SK-N-SH (cell line): Measurements from ENCODE around the gene METTL3. TPM values are rescaled to one million over a fixed set of nuclear protein-coding genes. Genes with fewer than 3 reads are reported as not detected.

Source experiments
- CTCF ChIA-PET: fragments of 300-600, 350-600 bp; formaldehyde crosslinking; extraction: SDS; loops from one replicate; lab custom pipeline; 2021; lab: Yijun Ruan, JAX
- POLR2A ChIA-PET: fragments of 350-600 bp; sonication (Branson Sonifier 250); formaldehyde crosslinking; extraction: SDS; loops from one replicate; lab custom pipeline; 2020; ENCODE audit warnings: antibody characterized with exemption, inconsistent platforms; lab: Yijun Ruan, JAX
- DNase-seq: peaks from one replicate; pipeline ENCODE4 v3.0.0; 2012
- H2AFZ ChIP-seq: fragments of 200-600 bp; sonication (generic); 2 replicates; pipeline ENCODE4 v1.8.1; 2016; ENCODE audit warnings: antibody characterized with exemption, mild to moderate bottlenecking, low read depth
- H3F3A ChIP-seq: fragments of 200-600 bp; sonication (generic); replicated peaks from 2 replicates; pipeline ENCODE3; 2016; ENCODE audit warnings: antibody characterized with exemption, mild to moderate bottlenecking; ENCODE audit not compliant: insufficient read depth
- H3K27ac ChIP-seq, 2 experiments: fragments of 200-500 bp in 1 of 2; fragments of 200-600 bp in 1 of 2; sonication (Bioruptor generic) in 1 of 2; sonication (generic), shearing (Covaris generic) in 1 of 2; 2 replicates each; pipeline versions ENCODE4 v1.5.1 to v1.6.1; 2014 to 2016; ENCODE audit warnings: low read depth in 2 of 2, inconsistent platforms in 1 of 2, low read length in 1 of 2, mild to moderate bottlenecking in 1 of 2, mixed read lengths in 1 of 2
- H3K27me3 ChIP-seq: fragments of 200-600 bp; sonication (generic), shearing (Covaris generic); 2 replicates; pipeline ENCODE4 v1.6.1; 2016; ENCODE audit warnings: mixed run types; ENCODE audit not compliant: insufficient read depth
- H3K36me3 ChIP-seq, 2 experiments: fragments of 200-500 bp in 1 of 2; fragments of 200-600 bp in 1 of 2; sonication (Bioruptor generic) in 1 of 2; sonication (generic) in 1 of 2; replicated peaks in 1 of 2; 2 replicates each; pipeline versions ENCODE3 to v1.5.1; 2014 to 2016; ENCODE audit warnings: low read length in 1 of 2, mild to moderate bottlenecking in 1 of 2; ENCODE audit not compliant: insufficient read depth in 2 of 2, control insufficient read depth in 1 of 2
- H3K4me1 ChIP-seq, 2 experiments: fragments of 200-500 bp in 1 of 2; fragments of 200-600 bp in 1 of 2; sonication (Bioruptor generic) in 1 of 2; sonication (generic), shearing (Covaris generic) in 1 of 2; 2 replicates each; pipeline versions ENCODE4 v1.5.1 to v1.6.1; 2014 to 2016; ENCODE audit warnings: low read depth in 1 of 2, low read length in 1 of 2, mixed run types in 1 of 2; ENCODE audit not compliant: insufficient read depth in 2 of 2, control insufficient read depth in 1 of 2
- H3K4me2 ChIP-seq: fragments of 200-600 bp; sonication (generic), shearing (Covaris generic); 2 replicates; pipeline ENCODE4 v1.6.1; 2017; ENCODE audit warnings: mixed run types
- H3K4me3 ChIP-seq, 2 experiments: fragments of 200-500 bp in 1 of 2; fragments of 200-600 bp in 1 of 2; sonication (Bioruptor generic) in 1 of 2; sonication (generic), shearing (Covaris generic) in 1 of 2; 2 replicates each; pipeline versions ENCODE4 v1.5.1 to v1.8.1; 2014 to 2016; ENCODE audit warnings: low read depth in 2 of 2, inconsistent platforms in 1 of 2, low read length in 1 of 2, mild to moderate bottlenecking in 1 of 2, mixed read lengths in 1 of 2, moderate library complexity in 1 of 2
- H3K79me2 ChIP-seq: fragments of 200-600 bp; sonication (generic); 2 replicates; pipeline ENCODE4 v1.8.1; 2017; ENCODE audit warnings: mild to moderate bottlenecking; ENCODE audit not compliant: insufficient read depth
- H3K9ac ChIP-seq: fragments of 200-600 bp; sonication (generic); 2 replicates; pipeline ENCODE4 v1.6.1; 2017; ENCODE audit warnings: mixed run types
- H3K9me2 ChIP-seq: fragments of 200-600 bp; sonication (generic); 2 replicates; pipeline ENCODE4 v1.6.1; 2017; ENCODE audit warnings: mixed run types
- H3K9me3 ChIP-seq: fragments of 200-600 bp; sonication (generic); 2 replicates; pipeline ENCODE4 v1.6.1; 2017; ENCODE audit warnings: mixed run types, mild to moderate bottlenecking, moderate library complexity
- H4K20me1 ChIP-seq: fragments of 200-600 bp; sonication (generic); 2 replicates; pipeline ENCODE4 v1.6.1; 2017; ENCODE audit warnings: mild to moderate bottlenecking, mixed run types; ENCODE audit not compliant: insufficient read depth
- CHD2 ChIP-seq: fragments of 150-350 bp; IDR thresholded peaks from 2 replicates; pipeline ENCODE4 v1.6.1; 2018; ENCODE audit warnings: low read length; ENCODE audit not compliant: partially characterized antibody
- ELF1 ChIP-seq: IDR thresholded peaks from 2 replicates; pipeline ENCODE4 v1.4.0; 2012
- EZH2phosphoT487 ChIP-seq: fragments of 200-600 bp; sonication (generic); IDR thresholded peaks from 2 replicates; pipeline ENCODE4 v1.6.1; 2017; ENCODE audit warnings: low read depth, mixed run types, mild to moderate bottlenecking, antibody characterized with exemption, moderate library complexity, borderline replicate concordance
- FOXM1 ChIP-seq: IDR thresholded peaks from 2 replicates; pipeline ENCODE4 v1.4.0; 2012; ENCODE audit warnings: low read depth, mild to moderate bottlenecking
- GABPA ChIP-seq: IDR thresholded peaks from 2 replicates; pipeline ENCODE4 v1.4.0; 2012; ENCODE audit warnings: low read depth, mild to moderate bottlenecking
- GATA2 ChIP-seq: sonication (generic); formaldehyde crosslinking; IDR thresholded peaks from 2 replicates; pipeline ENCODE4 v1.5.0; 2020; ENCODE audit warnings: mild to moderate bottlenecking, missing genetic modification reagents
- MXI1 ChIP-seq: IDR thresholded peaks from 2 replicates; pipeline ENCODE4 v1.6.1; 2012; ENCODE audit warnings: mild to moderate bottlenecking, low read depth, low read length, improper control_type of control experiment
- NFIC ChIP-seq: IDR thresholded peaks from 2 replicates; pipeline ENCODE4 v1.4.0; 2012; ENCODE audit warnings: borderline replicate concordance
- NRF1 ChIP-seq: IDR thresholded peaks from 2 replicates; pipeline ENCODE4 v1.6.1; 2012; ENCODE audit warnings: low read depth, mild to moderate bottlenecking, low read length
- POLR2AphosphoS5 ChIP-seq: IDR thresholded peaks from 2 replicates; pipeline ENCODE4 v1.6.1; 2012; ENCODE audit warnings: low read depth, low read length
- RXRA ChIP-seq: IDR thresholded peaks from 2 replicates; pipeline ENCODE4 v1.4.0; 2012; ENCODE audit warnings: low read depth, mild to moderate bottlenecking, borderline replicate concordance
- SIN3A ChIP-seq: IDR thresholded peaks from 2 replicates; pipeline ENCODE4 v1.6.1; 2012; ENCODE audit warnings: low read depth, mild to moderate bottlenecking, low read length, moderate library complexity, borderline replicate concordance
- SMC3 ChIP-seq: IDR thresholded peaks from 2 replicates; pipeline ENCODE4 v1.6.1; 2012; ENCODE audit warnings: low read depth, low read length, improper control_type of control experiment
- TAF1 ChIP-seq: IDR thresholded peaks from 2 replicates; pipeline ENCODE4 v1.6.1; 2012; ENCODE audit warnings: low read depth, mild to moderate bottlenecking, low read length, moderate library complexity, borderline replicate concordance
- YY1 ChIP-seq: IDR thresholded peaks from 2 replicates; pipeline ENCODE4 v1.4.0; 2012; ENCODE audit warnings: low read depth, mild to moderate bottlenecking
- WGBS: methylation state at CpG from one replicate; pipeline ENCODE4 v1.1.6; 2017; ENCODE audit warnings: low lambda C conversion rate; 5-methylcytosine and 5-hydroxymethylcytosine counted together
- polyA plus RNA-seq, 3 experiments: library from polyadenylated mRNA; depleted of rRNA; stranded (reverse); fragments of >200 nt; gene quantifications; 2 replicates each; pipeline ENCODE4 v1.2.3, GENCODE V29; 2012
- TF ChIP-seq, protein P1 (sequence below): IDR thresholded peaks from 2 replicates; pipeline ENCODE4 v1.4.0; 2012; ENCODE audit warnings: low read depth, borderline replicate concordance
- TF ChIP-seq, protein P2 (sequence below): IDR thresholded peaks from 2 replicates; pipeline ENCODE4 v1.4.0; 2012; ENCODE audit warnings: low read depth, borderline replicate concordance
- TF ChIP-seq, protein P3 (sequence below): fragments of 150-350 bp; IDR thresholded peaks from 2 replicates; pipeline ENCODE4 v1.6.1; 2017; ENCODE audit warnings: antibody characterized with exemption, low read length, low read depth, borderline replicate concordance
- TF ChIP-seq, protein P4 (sequence below): IDR thresholded peaks from 2 replicates; pipeline ENCODE4; 2012
- TF ChIP-seq, protein P5 (sequence below): IDR thresholded peaks from 2 replicates; pipeline ENCODE4 v1.4.0; 2012; ENCODE audit warnings: low read depth

Gene METTL3
- polyA plus RNA-seq (2012; rRNA removed) = 118 and 198 TPM in 2 replicates
- 61.6 and 76.3 TPM in 2 replicates for polyA plus RNA-seq (2012; cell fraction: cytosol; rRNA removed)
- polyA plus RNA-seq (2012; cell fraction: nucleus; rRNA removed) = 869 and 939 TPM in 2 replicates

DNA sequence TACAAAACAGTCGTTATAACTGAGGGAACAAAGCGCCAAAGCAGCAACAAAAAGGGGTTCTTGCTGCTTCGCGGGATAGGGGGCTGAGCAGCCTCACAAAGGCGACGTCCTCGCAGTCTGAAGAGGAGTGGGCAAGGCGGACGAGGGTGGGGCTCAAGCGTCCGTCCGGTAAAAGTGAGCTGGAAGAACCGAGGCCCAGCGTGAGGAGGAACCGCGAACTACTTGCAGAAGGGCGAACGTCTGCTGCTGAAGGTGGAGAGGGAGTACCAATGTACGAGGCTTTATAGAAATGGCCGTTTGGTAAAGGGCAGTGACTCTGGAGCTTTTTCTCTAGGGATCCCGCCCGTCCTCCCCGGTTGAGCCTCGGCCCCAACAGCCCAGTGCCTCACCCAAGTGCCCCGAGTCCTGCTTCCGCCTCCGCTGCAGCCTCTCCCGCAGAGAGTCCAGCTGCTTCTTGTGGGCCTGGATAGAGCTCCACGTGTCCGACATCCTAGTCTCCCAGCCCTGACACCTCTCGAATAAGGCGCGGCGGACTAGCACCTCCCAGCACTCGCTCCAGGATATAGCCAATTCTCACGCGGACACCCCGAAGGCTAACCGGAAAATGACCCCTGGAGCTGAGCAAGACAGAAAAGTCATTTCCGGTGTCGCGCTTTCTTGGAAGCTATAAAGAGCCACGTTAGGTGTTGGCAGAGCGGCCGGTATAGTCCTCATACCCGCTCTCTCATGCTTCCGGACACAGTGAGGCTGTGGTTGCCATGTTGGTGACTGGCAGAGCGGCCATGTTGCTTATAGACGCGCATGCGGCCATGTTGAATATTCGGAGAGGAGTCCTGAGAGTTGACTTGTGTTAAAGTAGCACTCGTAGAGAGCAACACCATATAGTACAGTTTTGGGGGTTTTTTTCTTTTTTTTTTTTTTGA lies at the start of gene METTL3:
Gene METTL3 (minus strand): TSS at position 606 of the 923 bp plus-strand sequence. CDS start 117 bp downstream, at position 489.
- Histone ChIP-seq H3K4me1 (peaks cover 0 to 9% of the 10 kb centered on the region in 2 experiments; a peak in 3 of 4 replicates), H3K79me2 (peaks cover 50% of the 10 kb centered on the region), H3K9ac (peak within 1 kb of the TSS; percentile 90), H3K36me3 (peaks cover 8 to 9% of the 10 kb centered on the region in 2 experiments), H3K27ac (peak within 1 kb of the TSS; percentile 78 to 84), H4K20me1 (no peaks in the 10 kb centered on the region), H3K4me2 (peak within 1 kb of the TSS; percentile 94), H2AFZ (peak within 1 kb of the TSS; percentile 96), H3K4me3 (peak within 1 kb of the TSS; percentile 78 to 89), H3K9me2 (no peaks in the 10 kb centered on the region), H3K27me3 (no peaks in the 10 kb centered on the region), H3F3A (peaks cover 6% of the 10 kb centered on the region), H3K9me3 (no peaks in the 10 kb centered on the region)
- TF ChIP-seq, protein P1, sequence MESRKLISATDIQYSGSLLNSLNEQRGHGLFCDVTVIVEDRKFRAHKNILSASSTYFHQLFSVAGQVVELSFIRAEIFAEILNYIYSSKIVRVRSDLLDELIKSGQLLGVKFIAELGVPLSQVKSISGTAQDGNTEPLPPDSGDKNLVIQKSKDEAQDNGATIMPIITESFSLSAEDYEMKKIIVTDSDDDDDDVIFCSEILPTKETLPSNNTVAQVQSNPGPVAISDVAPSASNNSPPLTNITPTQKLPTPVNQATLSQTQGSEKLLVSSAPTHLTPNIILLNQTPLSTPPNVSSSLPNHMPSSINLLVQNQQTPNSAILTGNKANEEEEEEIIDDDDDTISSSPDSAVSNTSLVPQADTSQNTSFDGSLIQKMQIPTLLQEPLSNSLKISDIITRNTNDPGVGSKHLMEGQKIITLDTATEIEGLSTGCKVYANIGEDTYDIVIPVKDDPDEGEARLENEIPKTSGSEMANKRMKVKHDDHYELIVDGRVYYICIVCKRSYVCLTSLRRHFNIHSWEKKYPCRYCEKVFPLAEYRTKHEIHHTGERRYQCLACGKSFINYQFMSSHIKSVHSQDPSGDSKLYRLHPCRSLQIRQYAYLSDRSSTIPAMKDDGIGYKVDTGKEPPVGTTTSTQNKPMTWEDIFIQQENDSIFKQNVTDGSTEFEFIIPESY = peak; percentile 92
- TF ChIP-seq GABPA (peak; percentile 99), TAF1 (peak; percentile 81), EZH2phosphoT487 (no peak), GATA2 (CRISPR knock-in tag) (no peak), YY1 (peak; percentile 100), FOXM1 (no peak), SIN3A (peak; percentile 100), SMC3 (no peak), ELF1 (peak; percentile 83), MXI1 (peak; percentile 100), NRF1 (peak; percentile 56), POLR2AphosphoS5 (peak; percentile 78), CHD2 (peak; percentile 95), RXRA (0 out of 2 replicates have a peak, but pooled peaks have one; percentile 38), NFIC (no peak)
- TF ChIP-seq, protein P2, sequence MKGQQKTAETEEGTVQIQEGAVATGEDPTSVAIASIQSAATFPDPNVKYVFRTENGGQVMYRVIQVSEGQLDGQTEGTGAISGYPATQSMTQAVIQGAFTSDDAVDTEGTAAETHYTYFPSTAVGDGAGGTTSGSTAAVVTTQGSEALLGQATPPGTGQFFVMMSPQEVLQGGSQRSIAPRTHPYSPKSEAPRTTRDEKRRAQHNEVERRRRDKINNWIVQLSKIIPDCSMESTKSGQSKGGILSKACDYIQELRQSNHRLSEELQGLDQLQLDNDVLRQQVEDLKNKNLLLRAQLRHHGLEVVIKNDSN = no peak
- TF ChIP-seq, protein P3, sequence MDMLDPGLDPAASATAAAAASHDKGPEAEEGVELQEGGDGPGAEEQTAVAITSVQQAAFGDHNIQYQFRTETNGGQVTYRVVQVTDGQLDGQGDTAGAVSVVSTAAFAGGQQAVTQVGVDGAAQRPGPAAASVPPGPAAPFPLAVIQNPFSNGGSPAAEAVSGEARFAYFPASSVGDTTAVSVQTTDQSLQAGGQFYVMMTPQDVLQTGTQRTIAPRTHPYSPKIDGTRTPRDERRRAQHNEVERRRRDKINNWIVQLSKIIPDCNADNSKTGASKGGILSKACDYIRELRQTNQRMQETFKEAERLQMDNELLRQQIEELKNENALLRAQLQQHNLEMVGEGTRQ = no peak
- TF ChIP-seq, protein P4, sequence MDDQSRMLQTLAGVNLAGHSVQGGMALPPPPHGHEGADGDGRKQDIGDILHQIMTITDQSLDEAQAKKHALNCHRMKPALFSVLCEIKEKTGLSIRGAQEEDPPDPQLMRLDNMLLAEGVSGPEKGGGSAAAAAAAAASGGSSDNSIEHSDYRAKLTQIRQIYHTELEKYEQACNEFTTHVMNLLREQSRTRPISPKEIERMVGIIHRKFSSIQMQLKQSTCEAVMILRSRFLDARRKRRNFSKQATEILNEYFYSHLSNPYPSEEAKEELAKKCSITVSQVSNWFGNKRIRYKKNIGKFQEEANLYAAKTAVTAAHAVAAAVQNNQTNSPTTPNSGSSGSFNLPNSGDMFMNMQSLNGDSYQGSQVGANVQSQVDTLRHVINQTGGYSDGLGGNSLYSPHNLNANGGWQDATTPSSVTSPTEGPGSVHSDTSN = no peak
- TF ChIP-seq, protein P5, sequence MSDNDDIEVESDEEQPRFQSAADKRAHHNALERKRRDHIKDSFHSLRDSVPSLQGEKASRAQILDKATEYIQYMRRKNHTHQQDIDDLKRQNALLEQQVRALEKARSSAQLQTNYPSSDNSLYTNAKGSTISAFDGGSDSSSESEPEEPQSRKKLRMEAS = peak; percentile 98
- ChIA-PET POLR2A (interaction anchor here (0.6 to 1.9 kb wide), 13 partner anchors 8 to 126 kb away, joined by 3 to 36 read pairs (median 5); partner anchors contain the start of genes CHD8, RAB2B, SALL2 and TOX4), CTCF (interaction anchor here (0.7 to 4.6 kb wide), 6 partner anchors 9 to 49 kb away, joined by 3 to 49 read pairs (median 3); no protein-coding TSS in a partner anchor)
- WGBS = 2% methylated on average over 52 of the region's 53 CpGs
- peak; percentile 85 for DNase-seq
